ENCODE results near the gene RFT1. TPM values are rescaled to one million over a fixed set of nuclear protein-coding genes. Genes with fewer than 3 reads are reported as not detected.

Gene RFT1
- total RNA-seq, 1 donor from 2014 or later = 15.5 TPM

DNA sequence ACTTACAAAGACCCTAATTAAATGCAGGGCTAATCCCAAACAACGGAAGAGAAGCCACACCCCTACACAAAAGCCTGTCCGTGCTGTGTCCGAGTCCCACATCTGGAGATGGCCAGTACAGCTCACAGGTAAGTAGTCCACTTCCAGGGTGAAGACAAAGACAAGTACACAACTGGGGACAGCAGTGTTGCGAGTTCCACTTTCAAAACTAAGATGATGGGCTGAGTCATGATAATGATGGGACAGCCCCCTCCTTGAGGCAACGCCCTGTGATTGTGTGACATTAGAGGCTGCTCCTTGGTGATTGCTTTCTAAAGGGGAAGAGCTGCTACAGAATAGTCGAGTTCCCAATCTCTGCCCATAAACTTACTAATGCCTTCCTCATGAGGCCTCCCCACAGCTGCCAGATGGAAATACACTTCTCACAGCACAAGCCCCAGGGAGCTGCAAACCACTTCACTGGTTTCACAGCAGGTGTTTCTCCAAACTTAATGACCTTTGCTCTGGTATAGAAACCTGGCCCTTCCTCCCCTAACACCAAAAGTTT lies 27.6 kb downstream of the RFT1 start:
- Histone ChIP-seq H3K27me3 (ENCODE audit: control insufficient read depth, insufficient read depth, low read length) (no peaks in the 10 kb centered on the region), H3K36me3 (ENCODE audit: control insufficient read depth, insufficient read depth, low read length) (peaks cover 18% of the 10 kb centered on the region), H3K4me3 (ENCODE audit: low read depth, low read length) (no peak overlapping the region)
- TF ChIP-seq, protein P1, sequence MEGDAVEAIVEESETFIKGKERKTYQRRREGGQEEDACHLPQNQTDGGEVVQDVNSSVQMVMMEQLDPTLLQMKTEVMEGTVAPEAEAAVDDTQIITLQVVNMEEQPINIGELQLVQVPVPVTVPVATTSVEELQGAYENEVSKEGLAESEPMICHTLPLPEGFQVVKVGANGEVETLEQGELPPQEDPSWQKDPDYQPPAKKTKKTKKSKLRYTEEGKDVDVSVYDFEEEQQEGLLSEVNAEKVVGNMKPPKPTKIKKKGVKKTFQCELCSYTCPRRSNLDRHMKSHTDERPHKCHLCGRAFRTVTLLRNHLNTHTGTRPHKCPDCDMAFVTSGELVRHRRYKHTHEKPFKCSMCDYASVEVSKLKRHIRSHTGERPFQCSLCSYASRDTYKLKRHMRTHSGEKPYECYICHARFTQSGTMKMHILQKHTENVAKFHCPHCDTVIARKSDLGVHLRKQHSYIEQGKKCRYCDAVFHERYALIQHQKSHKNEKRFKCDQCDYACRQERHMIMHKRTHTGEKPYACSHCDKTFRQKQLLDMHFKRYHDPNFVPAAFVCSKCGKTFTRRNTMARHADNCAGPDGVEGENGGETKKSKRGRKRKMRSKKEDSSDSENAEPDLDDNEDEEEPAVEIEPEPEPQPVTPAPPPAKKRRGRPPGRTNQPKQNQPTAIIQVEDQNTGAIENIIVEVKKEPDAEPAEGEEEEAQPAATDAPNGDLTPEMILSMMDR (IDR thresholded peaks at IDR 0.05; ENCODE audit: insufficient read depth, low read length, severe bottlenecking) = no peak
- FAIRE-seq (no peak), DNase-seq (ENCODE audit: low read depth) (no peak)

DNA sequence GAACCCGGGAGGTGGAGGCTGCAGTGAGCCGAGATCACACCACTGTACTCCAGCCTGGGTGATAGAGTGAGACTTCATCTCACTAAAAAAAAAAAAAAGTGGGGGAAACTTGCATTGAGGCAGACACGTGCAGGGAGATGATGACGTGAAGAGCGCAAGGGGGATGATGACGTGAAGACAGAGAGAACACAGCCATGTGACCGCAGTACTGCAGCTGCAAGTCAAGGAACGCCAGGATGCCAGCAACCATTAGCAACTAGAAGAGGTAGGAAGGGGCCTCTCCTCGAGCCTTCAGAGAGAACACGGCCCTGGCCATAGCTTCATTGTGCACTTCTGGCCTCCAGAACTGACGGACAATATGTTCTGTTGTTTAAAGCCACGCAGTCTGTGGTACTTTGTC lies 28.3 kb downstream of the RFT1 start:
- Histone ChIP-seq H3K4me3 (ENCODE audit: low read depth, low read length) (no peak overlapping the region), H3K36me3 (ENCODE audit: control insufficient read depth, insufficient read depth, low read length) (peaks cover 18% of the 10 kb centered on the region), H3K27me3 (ENCODE audit: control insufficient read depth, insufficient read depth, low read length) (no peaks in the 10 kb centered on the region)
- FAIRE-seq (no peak), DNase-seq (ENCODE audit: low read depth) (no peak)
- TF ChIP-seq, protein P1 (IDR thresholded peaks at IDR 0.05; ENCODE audit: insufficient read depth, low read length, severe bottlenecking) = no peak

DNA sequence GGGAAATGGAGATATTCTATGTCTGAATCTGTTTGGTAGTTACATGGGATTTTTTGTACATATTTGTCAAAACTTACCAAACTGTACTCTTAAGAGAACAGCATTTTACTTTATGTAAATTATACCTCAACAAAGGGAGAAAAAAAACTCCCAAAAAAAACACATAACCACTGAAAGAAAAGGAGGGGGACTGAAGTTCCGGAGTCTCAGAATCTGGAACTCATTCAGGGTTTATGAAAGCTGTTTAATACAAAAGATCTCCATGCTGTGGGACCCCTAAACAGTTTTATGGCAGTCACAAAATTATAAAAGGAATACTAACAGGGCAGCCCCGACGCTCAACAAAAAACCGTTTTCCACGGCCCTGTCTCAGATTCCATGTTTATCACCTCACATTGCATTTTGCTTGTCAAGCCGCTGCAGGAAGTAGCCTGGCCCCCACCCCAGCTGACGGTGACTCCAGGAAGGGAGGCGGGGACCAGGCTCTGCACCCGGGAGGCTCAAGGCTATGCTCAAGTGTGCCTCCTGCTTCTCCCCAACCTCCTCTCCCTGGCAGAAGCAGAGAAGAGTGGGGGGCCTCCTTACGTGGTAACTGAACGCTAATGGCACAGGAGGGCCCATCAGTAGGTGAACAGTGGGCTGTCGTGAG lies 29.3 kb downstream of the RFT1 start:
- no peak overlapping the region for H3K4me3 ChIP-seq (ENCODE audit: low read depth, low read length)
- peaks cover 18% of the 10 kb centered on the region for H3K36me3 ChIP-seq (ENCODE audit: control insufficient read depth, insufficient read depth, low read length)
- TF ChIP-seq, protein P1 (IDR thresholded peaks at IDR 0.05; ENCODE audit: insufficient read depth, low read length, severe bottlenecking) = no peak
- FAIRE-seq = no peak
- no peak for DNase-seq (ENCODE audit: low read depth)
- no peaks in the 10 kb centered on the region for H3K27me3 ChIP-seq (ENCODE audit: control insufficient read depth, insufficient read depth, low read length)

DNA sequence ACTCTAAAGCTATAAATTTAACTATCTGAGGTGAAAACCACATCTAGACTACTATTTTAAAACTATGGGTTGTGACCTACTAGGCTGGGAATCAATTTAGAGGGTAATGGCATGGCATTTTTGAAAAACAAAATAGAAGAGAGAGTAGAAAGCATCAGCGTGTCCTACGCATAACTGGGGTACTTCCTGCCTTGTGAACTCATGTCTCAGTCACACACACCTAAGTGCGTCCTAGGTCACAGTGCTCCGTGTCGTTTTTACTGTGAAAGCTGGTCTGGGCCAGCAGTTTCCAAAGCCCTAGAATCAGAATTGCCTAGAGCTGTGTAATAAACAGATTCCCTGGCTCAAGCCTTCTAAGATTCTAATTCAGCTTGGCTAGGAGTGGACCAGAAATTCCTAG lies 32.3 kb downstream of the RFT1 start:
- FAIRE-seq (no peak), DNase-seq (ENCODE audit: low read depth) (no peak)
- Histone ChIP-seq H3K36me3 (ENCODE audit: control insufficient read depth, insufficient read depth, low read length) (peaks cover 16% of the 10 kb centered on the region), H3K4me3 (ENCODE audit: low read depth, low read length) (no peak overlapping the region), H3K27me3 (ENCODE audit: control insufficient read depth, insufficient read depth, low read length) (no peaks in the 10 kb centered on the region)
- TF ChIP-seq, protein P1 (IDR thresholded peaks at IDR 0.05; ENCODE audit: insufficient read depth, low read length, severe bottlenecking) = no peak

DNA sequence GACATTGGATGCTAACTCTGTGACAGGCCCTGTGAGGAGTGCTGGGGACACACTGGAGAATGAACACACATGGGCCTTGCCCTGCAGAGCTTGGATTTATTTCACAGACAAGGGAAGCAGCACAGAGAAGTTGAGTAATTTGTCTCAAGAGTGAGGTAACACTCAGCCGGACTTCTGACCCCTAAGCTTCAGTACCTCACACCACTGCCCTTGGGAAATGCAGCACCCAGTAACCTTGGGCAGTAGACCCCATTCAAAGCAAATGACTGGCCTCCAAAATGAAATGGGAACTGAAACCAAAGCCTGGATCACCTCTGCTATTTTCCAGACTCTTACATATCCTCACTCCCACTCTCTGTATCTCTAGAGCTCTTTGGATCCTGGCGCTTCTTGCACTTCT lies 37.3 kb downstream of the RFT1 start:
- Histone ChIP-seq H3K4me3 (ENCODE audit: low read depth, low read length) (no peak overlapping the region), H3K27me3 (ENCODE audit: control insufficient read depth, insufficient read depth, low read length) (no peaks in the 10 kb centered on the region), H3K36me3 (ENCODE audit: control insufficient read depth, insufficient read depth, low read length) (peaks cover 12% of the 10 kb centered on the region)
- FAIRE-seq (no peak), DNase-seq (ENCODE audit: low read depth) (no peak)
- TF ChIP-seq, protein P1 (IDR thresholded peaks at IDR 0.05; ENCODE audit: insufficient read depth, low read length, severe bottlenecking) = no peak

DNA sequence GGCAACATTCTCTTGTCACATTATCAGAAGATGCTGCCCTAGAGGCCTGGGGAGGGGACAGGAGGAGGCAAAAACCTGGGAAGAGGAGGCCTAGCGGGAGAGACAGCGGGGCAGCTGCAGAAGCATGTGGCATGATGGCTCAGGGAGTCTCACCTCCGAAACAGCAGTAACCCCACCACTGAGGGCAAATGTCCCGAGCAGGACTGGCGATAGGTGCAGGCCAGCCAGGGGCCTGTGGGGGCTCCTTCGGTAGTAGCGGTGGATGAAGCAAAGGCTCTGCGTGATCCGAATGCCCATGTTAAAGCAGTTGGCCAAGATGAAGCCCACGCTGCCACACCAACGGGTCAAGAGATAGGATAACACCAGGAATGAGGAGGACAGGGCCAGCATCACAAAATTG lies 38.0 kb downstream of the RFT1 start:
- no peak for DNase-seq (ENCODE audit: low read depth)
- FAIRE-seq = no peak
- Histone ChIP-seq H3K27me3 (ENCODE audit: control insufficient read depth, insufficient read depth, low read length) (no peaks in the 10 kb centered on the region), H3K36me3 (ENCODE audit: control insufficient read depth, insufficient read depth, low read length) (peaks cover 10% of the 10 kb centered on the region), H3K4me3 (ENCODE audit: low read depth, low read length) (no peak overlapping the region)
- TF ChIP-seq, protein P1 (IDR thresholded peaks at IDR 0.05; ENCODE audit: insufficient read depth, low read length, severe bottlenecking) = no peak
